Testis (tissue), 5 donors: Measurements from ENCODE around the gene ARSG. TPM values are rescaled to one million over a fixed set of nuclear protein-coding genes. Genes with fewer than 3 reads are reported as not detected.

Experiments
- DNase-seq: peaks from one replicate; pipeline ENCODE4 v3.0.0-alpha.2; 2019
- H3K27ac ChIP-seq, 2 donors: fragments of 200-600 bp; sonication (generic); one replicate each; pipeline ENCODE4 v1.5.1; 2019
- H3K27me3 ChIP-seq: fragments of 200-600 bp; sonication (generic); one replicate; pipeline ENCODE4 v1.5.1; 2019
- H3K36me3 ChIP-seq: fragments of 200-600 bp; sonication (generic); one replicate; pipeline ENCODE4 v1.5.1; 2017; ENCODE audit warnings: low read depth; ENCODE audit errors: missing control alignments
- H3K4me1 ChIP-seq: fragments of 200-600 bp; sonication (generic); one replicate; pipeline ENCODE4 v1.5.1; 2019
- H3K4me3 ChIP-seq, 2 donors: fragments of 200-600 bp; sonication (generic); one replicate each; pipeline ENCODE4 v1.5.1; 2017 to 2019
- H3K9me3 ChIP-seq: fragments of 200-600 bp; sonication (generic); one replicate; pipeline ENCODE4 v1.5.1; 2017
- CTCF ChIP-seq, 3 experiments: fragments of 450-650 bp in 2 of 3; fragments of 200-600 bp in 1 of 3; sonication (generic) in 1 of 3; IDR thresholded peaks; one replicate each; pipeline ENCODE4 v1.5.1; 2016 to 2019; ENCODE audit warnings: antibody characterized with exemption in 3 of 3, mild to moderate bottlenecking in 2 of 3, moderate library complexity in 1 of 3
- POLR2A ChIP-seq: fragments of 450-650 bp; IDR thresholded peaks from one replicate; pipeline ENCODE4 v1.6.1; 2017; ENCODE audit warnings: antibody characterized with exemption, mild to moderate bottlenecking, moderate library complexity
- WGBS, 2 donors: methylation state at CpG; one replicate each; pipeline ENCODE4 v1.1.5; 2018; 5-methylcytosine and 5-hydroxymethylcytosine counted together
- intact Hi-C: fragments of 100-400 bp; cut with DNase I; formaldehyde crosslinking; loops from one replicate; pipeline ENCODE4 v1.15.1; 2023; ENCODE audit warnings: low total_unique reads
- long read RNA-seq, 2 donors: transcript quantifications; one replicate each; lab custom pipeline, GENCODE V29; 2026
- polyA plus RNA-seq: library from polyadenylated mRNA; stranded (reverse); fragments of 350-450 nt; fragmentation: Illumina TruSeq; extraction: RNeasy Lipid Tissue Mini Kit (QIAGEN cat#74804); gene quantifications from one replicate; pipeline ENCODE4 v1.2.3, GENCODE V29; 2014; ENCODE audit warnings: low read depth, low replicate concordance; ENCODE audit not compliant: insufficient read depth
- total RNA-seq, 2 donors: library from RNA; depleted of rRNA; stranded (reverse); fragments of >200 nt; gene quantifications; one replicate each; pipeline ENCODE4 v1.2.3, GENCODE V29; 2016

Gene ARSG
- total RNA-seq: 10 to 100 TPM; 12.5 to 16.9 TPM
- 7.4 TPM for polyA plus RNA-seq
- long read RNA-seq, donor 1: 0 reads
- long read RNA-seq, donor 2, partial matches to known transcripts: 0 of 7 reads
- long read RNA-seq, donor 2, other reads (novel, unspliced or antisense): 6 of 7 reads

- no peaks in the 10 kb centered on the region for H3K27me3 ChIP-seq
- WGBS, 2 donors: 1% methylated on average over 11 to 32 of the region's 96 CpGs
- DNase-seq: peak; percentile 81
Observed at GRCh38 chr17:68290955-68291835, at the start of gene ARSG, which contains the start of gene SLC16A6. Gene ARSG (plus strand): TSS chr17:68291495. CDS start chr17:68307494, 15,999 bp downstream. Gene SLC16A6 (minus strand): TSS chr17:68291127. CDS start chr17:68278320, 12,807 bp downstream.

GRCh38 chr17:68246271-68247028 lies 44.8 kb upstream of the ARSG start:
- peaks cover 14% of the 10 kb centered on the region for H3K4me1 ChIP-seq
- no peak for TF ChIP-seq POLR2A
- TF ChIP-seq CTCF (IDR thresholded peaks at IDR 0.05): no peak
- intact Hi-C loops: no loop called here
- WGBS, 2 donors: 68 to 78% methylated on average over 24 of the region's 24 CpGs
- peak overlapping the region; percentile 86 to 92 for H3K4me3 ChIP-seq
- H3K27ac ChIP-seq: peak overlapping the region in 1 of 2 donors; percentile 98
- no peaks in the 10 kb centered on the region for H3K36me3 ChIP-seq
- no peaks in the 10 kb centered on the region for H3K27me3 ChIP-seq
- DNase-seq: no peak
- H3K9me3 ChIP-seq: no peaks in the 10 kb centered on the region

More at GRCh38 chr17:68290955-68291835, at the start of gene ARSG, which contains the start of gene SLC16A6:
- intact Hi-C loops: no loop called here
- Histone ChIP-seq H3K9me3 (no peaks in the 10 kb centered on the region), H3K27ac (peak within 1 kb of the TSS; percentile 51 to 73), H3K36me3 (no peaks in the 10 kb centered on the region), H3K4me1 (no peaks in the 10 kb centered on the region), H3K4me3 (peak within 1 kb of the TSS; percentile 64 to 66)
- TF ChIP-seq POLR2A: no peak
- TF ChIP-seq CTCF (IDR thresholded peaks at IDR 0.05): no peak

- DNase-seq: peak; percentile 94
- intact Hi-C loops: no loop called here
- H3K36me3 ChIP-seq: no peaks in the 10 kb centered on the region
- no peaks in the 10 kb centered on the region for H3K9me3 ChIP-seq
- no peaks in the 10 kb centered on the region for H3K27me3 ChIP-seq
- peaks cover 14% of the 10 kb centered on the region for H3K4me1 ChIP-seq
- TF ChIP-seq CTCF (IDR thresholded peaks at IDR 0.05) (no peak), POLR2A (peak; percentile 82)
- H3K27ac ChIP-seq: peak within 1 kb of the TSS; percentile 94 to 98
- 0 to 1% methylated on average over 18 to 82 of the region's 97 CpGs for WGBS, 2 donors
- peak within 1 kb of the TSS; percentile 86 to 92 for H3K4me3 ChIP-seq
Observed at GRCh38 chr17:68247445-68248198, 43.7 kb upstream of the ARSG start, which contains the start of gene AMZ2. Gene AMZ2 (plus strand): TSS chr17:68248043. CDS start chr17:68250188, 2,145 bp downstream.

- H3K9me3 ChIP-seq: no peaks in the 10 kb centered on the region
- intact Hi-C loops: no loop called here
- H3K4me3 ChIP-seq: peak overlapping the region; percentile 86 to 92
- no peaks in the 10 kb centered on the region for H3K36me3 ChIP-seq
- peak overlapping the region; percentile 94 to 98 for H3K27ac ChIP-seq
- peak; percentile 68 for DNase-seq
- no peaks in the 10 kb centered on the region for H3K27me3 ChIP-seq
- TF ChIP-seq POLR2A (no peak), CTCF (IDR thresholded peaks at IDR 0.05) (no peak)
- H3K4me1 ChIP-seq: peaks cover 14% of the 10 kb centered on the region
- 2% methylated on average over 6 to 19 of the region's 19 CpGs for WGBS, 2 donors
Observed at GRCh38 chr17:68248199-68248825, 43.0 kb upstream of the ARSG start.
